ENCODE results near the gene CHI3L1.

Gene CHI3L1

DNA sequence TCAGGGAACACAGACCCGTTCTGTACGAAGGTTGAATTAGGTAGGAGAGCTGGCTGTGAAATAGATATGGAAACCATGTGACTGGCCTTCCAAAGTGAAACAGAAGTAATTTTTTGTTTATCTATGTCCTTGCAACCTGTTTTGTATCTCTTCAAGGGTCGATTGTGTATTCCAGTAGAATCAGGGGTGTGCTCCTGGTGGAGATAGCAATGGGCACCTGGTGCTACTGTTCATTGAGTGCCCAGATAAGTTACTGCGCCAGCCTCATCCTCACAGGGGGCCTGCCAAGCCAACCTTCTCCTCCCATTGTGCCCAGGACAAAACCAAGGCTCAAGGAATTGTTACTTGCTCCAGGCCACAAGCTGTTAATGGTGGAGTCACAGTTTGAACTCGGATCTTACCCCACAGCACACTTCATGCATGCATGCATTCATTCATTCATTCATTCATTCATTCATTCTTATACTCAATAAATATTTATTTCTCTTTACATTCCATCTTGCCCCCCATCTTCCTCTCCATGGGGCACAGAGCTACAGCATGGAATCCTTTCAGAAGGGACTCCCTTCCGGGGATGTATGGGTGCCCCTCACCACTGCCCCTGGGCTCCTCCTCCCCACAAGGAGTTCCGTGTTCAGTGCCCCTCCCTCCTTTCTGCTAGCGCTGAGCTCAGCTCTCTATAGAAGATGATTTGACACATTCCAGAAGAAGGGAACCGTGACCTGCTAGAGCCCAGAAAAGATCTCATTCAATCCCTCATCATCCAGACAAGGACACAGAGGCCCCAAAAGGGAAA is 34.9 kb downstream of the CHI3L1 start:
- no peak for DNase-seq (ENCODE audit: low read depth)

- no peak for DNase-seq (ENCODE audit: low read depth)
Measured at GRCh38 chr1:203150511-203151297, 35.8 kb downstream of the CHI3L1 start.

- no peak for DNase-seq (ENCODE audit: low read depth)
Measured at GRCh38 chr1:203149188-203149840, 37.2 kb downstream of the CHI3L1 start.

DNA sequence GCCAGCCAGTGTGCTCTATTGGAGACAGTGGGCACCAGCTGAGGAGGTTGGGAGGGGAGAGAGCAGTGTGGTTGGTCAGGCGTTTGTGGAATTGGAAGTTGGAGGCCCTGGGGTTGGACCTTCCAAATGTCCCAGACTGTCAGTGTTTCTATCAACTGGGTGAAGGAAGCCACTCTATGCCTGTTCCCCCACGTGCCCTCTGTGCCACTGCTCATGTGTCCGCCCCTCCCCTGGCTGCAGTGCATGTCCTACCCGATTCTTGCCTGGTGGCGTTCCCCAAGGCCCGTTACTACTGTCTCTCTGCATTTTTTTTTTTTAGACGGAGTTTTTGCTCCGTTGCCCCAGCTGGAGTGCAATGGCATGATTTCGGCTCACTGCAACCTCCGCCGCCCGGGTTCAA is 37.9 kb downstream of the CHI3L1 start:
- no peak for DNase-seq (ENCODE audit: low read depth)

DNA sequence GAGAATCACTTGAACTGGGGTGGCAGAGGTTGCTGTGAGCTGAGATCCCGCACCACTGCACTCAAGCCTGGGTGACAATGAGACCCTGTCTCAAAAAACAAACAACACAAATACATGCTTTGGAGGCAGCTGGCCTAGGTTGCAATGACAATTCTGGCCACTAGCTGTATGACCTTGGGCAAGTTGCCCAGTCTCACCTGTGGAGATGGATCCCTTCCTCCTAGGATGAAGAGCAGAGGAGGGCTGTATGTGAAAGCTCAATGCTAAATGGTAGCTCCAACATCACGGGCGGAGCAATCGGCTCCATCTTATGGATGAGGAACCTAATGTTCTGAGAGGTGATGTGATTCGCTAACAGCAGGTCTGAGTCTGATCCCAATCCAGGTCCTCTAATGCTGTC is 38.4 kb downstream of the CHI3L1 start:
- no peak for DNase-seq (ENCODE audit: low read depth)

DNA sequence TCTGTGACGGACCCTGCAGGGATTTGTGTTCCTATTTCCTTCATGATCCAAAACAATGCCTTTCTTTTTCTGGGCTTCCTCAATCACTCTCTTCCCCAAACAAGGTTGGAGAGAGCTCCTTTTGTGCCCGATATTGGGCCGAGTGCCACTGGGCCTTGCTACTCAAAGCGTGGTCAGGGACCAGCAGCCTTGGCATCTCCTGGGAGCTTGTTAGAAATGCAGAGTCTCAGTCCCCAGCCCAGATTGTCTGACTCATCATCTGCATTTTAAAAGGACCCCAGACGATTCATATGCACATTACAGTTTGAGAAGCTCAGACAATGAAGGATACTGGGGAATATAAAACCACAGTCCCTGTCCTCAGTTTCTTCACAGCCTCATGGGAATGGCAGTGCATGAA is 39.1 kb downstream of the CHI3L1 start:
- DNase-seq (ENCODE audit: low read depth), result no peak

DNA sequence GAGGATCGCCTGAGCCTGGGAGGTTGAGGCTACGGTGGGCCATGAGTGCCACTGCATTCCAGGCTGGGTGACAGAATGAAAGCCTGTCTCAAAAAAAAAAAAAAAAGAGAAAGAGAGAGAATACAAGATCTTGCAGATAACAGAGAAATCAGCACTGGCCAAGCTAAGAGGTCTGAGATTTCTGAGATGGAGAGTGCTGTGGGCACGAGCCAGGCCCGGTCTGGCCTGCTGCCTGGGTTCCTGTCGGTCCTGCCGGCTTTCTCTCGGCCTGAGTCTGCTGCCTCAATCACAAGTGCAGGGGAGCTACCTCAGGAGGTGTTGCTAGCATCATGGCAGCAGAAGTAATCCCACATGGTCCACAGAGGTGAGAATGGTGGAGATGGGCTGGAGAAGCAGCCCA is 40.0 kb downstream of the CHI3L1 start:
- no peak for DNase-seq (ENCODE audit: low read depth)

DNA sequence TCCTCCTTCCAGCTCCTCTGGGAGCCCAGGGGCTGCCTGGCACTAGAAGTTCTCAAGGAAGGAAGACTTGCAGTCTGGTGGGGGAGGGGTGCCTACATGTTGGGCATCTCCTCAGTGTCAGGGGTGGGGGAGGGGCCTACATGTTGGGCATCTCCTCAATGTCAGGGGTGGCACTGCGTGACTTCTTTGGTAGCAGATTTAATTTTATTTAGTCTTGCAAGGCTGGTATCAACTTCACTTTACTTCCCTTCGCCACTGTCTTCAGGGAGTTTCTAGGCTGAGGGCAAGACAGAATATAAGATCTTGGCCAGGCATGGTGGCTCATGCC is 40.5 kb downstream of the CHI3L1 start:
- DNase-seq (ENCODE audit: low read depth), result no peak

DNA sequence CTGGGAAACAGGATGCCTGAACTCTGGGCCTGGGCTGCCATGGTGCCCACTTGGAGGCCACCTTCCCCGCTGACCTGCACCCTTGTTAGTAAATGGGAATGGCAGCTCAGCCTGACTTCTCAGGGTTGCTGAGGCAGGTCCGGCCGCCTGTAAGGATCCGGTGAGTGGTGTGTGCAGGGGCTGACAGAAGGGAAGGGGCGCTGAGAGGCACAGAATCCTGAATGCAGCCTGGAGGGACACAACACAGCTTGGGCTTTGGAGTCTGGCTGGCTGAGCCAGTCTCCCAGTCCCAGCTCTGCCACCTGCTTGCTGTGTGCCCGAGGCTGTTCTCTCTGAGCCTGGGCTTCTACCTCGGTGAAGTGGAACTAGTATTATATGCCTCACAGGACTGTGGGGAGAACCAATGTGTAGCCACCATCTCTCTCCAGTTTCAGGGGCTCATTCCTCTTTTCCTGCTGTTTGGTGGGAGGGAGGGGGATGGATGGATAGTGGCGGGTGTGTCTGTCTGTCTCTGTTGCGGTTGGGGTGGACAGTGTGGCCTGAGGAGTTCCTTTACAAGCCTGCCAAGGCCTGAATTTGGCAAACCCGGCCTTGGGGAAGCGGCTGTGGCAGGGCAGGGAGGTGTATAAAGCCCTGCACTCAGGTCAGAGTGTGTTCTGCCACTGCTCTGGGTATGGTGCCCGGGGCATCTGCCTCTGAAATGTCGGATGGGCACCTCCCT is 41.0 kb downstream of the CHI3L1 start:
- no peak for DNase-seq (ENCODE audit: low read depth)

GRCh38 chr1:203144661-203145060 is 41.8 kb downstream of the CHI3L1 start:
- DNase-seq (ENCODE audit: low read depth), result no peak

DNA sequence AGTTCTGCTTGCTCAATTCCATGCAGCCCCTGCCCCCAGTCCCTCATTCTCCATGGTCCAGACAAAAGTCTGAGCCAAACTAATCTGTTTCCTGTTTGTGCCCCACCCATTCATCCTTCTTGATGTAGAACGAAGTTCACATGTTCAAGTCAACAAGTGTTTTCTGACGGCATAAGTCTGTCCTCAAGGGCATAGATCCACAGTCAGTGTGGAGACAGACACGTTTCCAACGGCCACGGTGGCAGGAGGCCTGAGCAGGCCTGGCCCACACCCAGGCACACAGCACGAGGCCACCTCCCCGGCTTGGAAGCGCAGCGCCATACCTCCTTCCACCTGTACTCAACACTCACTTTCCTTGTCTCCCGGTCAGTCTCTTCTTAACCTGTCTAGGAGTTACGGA is 42.9 kb downstream of the CHI3L1 start:
- DNase-seq (ENCODE audit: low read depth), result no peak

- no peak for DNase-seq (ENCODE audit: low read depth)
Measured at GRCh38 chr1:203142684-203143408, 43.7 kb downstream of the CHI3L1 start.

DNA sequence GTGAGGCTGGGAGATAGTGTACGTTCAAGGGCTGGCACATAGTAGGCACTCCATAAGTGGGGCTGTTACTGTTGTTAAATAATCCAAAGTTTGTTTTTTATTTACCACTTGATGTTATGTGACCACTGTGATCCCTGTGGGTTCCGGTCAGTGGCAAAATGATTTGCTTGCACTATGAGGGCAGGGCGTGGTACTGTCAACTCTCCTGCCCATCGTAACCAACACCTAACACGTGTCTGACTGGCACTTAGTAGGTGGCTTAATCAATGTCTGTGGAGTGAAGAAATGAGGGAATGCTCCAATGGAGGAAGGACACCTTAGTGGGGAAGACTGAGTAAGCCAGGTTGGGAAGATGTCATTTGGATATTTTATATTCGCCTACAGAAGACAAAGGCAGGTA is 44.4 kb downstream of the CHI3L1 start:
- no peak for DNase-seq (ENCODE audit: low read depth)

- no peak for DNase-seq (ENCODE audit: low read depth)
Measured at GRCh38 chr1:203140743-203141520, 45.6 kb downstream of the CHI3L1 start.

GRCh38 chr1:203139976-203140475 is 46.5 kb downstream of the CHI3L1 start:
- DNase-seq (ENCODE audit: low read depth), result no peak

- DNase-seq (ENCODE audit: low read depth), result no peak
Measured at GRCh38 chr1:203138066-203138465, 48.4 kb downstream of the CHI3L1 start.

GRCh38 chr1:203137324-203137723 is 49.2 kb downstream of the CHI3L1 start:
- DNase-seq (ENCODE audit: low read depth), result no peak

DNA sequence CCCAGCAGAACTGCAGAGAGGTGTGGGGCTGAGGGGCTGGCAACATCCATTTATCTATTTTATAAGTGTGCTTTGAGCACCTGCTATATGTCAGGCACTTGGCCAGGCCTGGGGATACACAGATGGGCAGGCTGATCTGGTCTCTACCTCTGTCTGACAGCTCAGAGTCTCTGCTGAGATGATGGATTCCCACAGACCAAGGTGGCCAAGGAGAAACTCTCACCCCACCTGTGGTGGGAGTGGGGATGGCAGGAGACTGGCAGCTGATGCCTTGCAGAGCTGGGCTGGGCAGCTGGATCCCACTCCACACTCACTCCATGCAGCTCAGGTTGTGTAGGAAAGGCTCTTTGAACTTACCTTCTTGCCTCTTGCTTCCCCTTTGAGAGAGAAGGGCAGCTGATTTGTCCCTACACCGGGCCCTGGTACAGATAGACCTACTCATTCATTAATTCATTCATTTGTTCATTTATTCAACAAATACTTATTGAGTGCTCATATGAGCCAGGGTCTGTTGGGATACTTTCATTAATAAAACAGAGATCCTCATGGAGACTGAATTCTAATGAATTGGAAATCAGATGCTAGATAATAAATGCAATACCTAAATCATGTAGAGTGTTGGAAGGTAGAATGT is 50.0 kb downstream of the CHI3L1 start:
- DNase-seq (ENCODE audit: low read depth), result no peak

DNA sequence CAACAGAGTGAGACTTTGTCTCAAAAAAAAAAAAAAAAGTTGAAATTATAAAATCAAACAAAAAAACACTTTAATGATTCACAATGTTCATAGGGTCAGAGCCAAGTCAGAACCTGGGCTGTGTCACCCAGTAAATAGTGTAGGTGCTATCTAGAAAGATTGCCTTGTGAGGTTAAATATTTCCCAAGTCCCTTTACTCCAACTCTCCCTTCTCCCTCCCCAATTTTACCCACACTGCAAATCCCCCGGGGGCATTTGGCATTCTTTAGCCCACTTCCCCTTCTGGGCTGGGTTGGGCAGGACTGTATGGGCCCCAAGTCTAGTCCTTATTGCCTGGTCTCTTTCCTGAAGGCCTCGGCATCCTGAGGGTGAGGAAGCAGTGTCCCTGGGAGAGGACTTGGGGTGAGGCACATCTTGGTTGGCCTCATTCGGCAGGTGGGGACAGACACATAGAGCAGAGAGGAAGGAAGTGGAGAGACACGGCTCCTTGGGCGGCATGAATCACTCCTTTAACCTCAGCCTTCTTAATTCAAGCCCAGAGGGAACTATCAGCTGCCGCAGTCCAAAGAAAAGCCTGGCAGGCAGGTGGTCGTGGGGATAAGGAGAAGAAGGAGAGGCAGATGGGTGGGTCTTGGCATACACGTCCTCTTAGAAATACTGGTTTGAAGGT is 50.7 kb downstream of the CHI3L1 start:
- no peak for DNase-seq (ENCODE audit: low read depth)
